Prostate gland (tissue), 2 donors: ENCODE measurements around the gene CFAP46. TPM values are rescaled to one million over a fixed set of nuclear protein-coding genes. Genes with fewer than 3 reads are reported as not detected.

Source experiments
- DNase-seq: peaks from one replicate; pipeline ENCODE4 v3.0.0-alpha.2; 2019; ENCODE audit warnings: low spot score
- H3K27ac ChIP-seq, 2 donors: fragments of 200-600 bp; sonication (generic); 2 replicates each; pipeline ENCODE4 v1.5.1; 2017 to 2019
- H3K27me3 ChIP-seq: fragments of 200-600 bp; sonication (generic); replicated peaks from 2 replicates; pipeline ENCODE4 v1.5.1; 2019; ENCODE audit not compliant: insufficient read depth
- H3K36me3 ChIP-seq, 2 donors: fragments of 200-600 bp; sonication (generic); 1 replicate in 1 of 2; 2 replicates in 1 of 2; pipeline versions ENCODE4 v1.5.1 to v1.8.1; 2017 to 2019
- H3K4me1 ChIP-seq: fragments of 200-600 bp; sonication (generic); replicated peaks from 2 replicates; pipeline ENCODE4 v1.5.1; 2019
- H3K4me3 ChIP-seq, 2 donors: fragments of 200-600 bp; sonication (generic); 2 replicates each; pipeline ENCODE4 v1.5.1; 2017 to 2019
- H3K9me3 ChIP-seq: fragments of 200-600 bp; sonication (generic); 2 replicates; pipeline ENCODE4 v1.5.1; 2017
- CTCF ChIP-seq, 4 experiments: fragments of 200-600 bp in 2 of 4; fragments of 450-650 bp in 2 of 4; sonication (generic) in 2 of 4; IDR thresholded peaks; 1 replicate in 3 of 4; 2 replicates in 1 of 4; pipeline ENCODE4 v1.5.1; 2016 to 2019; ENCODE audit warnings: antibody characterized with exemption in 4 of 4, mild to moderate bottlenecking in 2 of 4, moderate library complexity in 2 of 4
- POLR2A ChIP-seq: fragments of 450-650 bp; IDR thresholded peaks from one replicate; pipeline ENCODE4 v1.6.1; 2016; ENCODE audit warnings: antibody characterized with exemption, mild to moderate bottlenecking
- POLR2AphosphoS5 ChIP-seq: sonication (generic); formaldehyde crosslinking; IDR thresholded peaks from one replicate; pipeline ENCODE4 v1.6.1; 2017; ENCODE audit warnings: antibody characterized with exemption
- WGBS: methylation state at CpG from one replicate; pipeline ENCODE4 v1.1.5; 2018; 5-methylcytosine and 5-hydroxymethylcytosine counted together
- intact Hi-C: fragments of 100-400 bp; cut with DNase I; formaldehyde crosslinking; loops from one replicate; pipeline ENCODE4 v1.14.2; 2022
- total RNA-seq, 2 donors: library from RNA; depleted of rRNA; stranded (reverse); fragments of >200 nt; gene quantifications; one replicate each; pipeline ENCODE4 v1.1.0, GENCODE V29; 2016

CFAP46 gene
- total RNA-seq, 2 donors from 2014 or later = 1.4 to 9.3 TPM

- no peak for DNase-seq
- intact Hi-C loops = no loop called here
- no peak overlapping the region for H3K4me3 ChIP-seq
- H3K27ac ChIP-seq = no peak overlapping the region
- TF ChIP-seq CTCF (IDR thresholded peaks at IDR 0.05) = no peak
- no peaks in the 10 kb centered on the region for H3K9me3 ChIP-seq
- peaks cover 6% of the 10 kb centered on the region for H3K27me3 ChIP-seq
- WGBS = 85% methylated on average over 24 of the region's 24 CpGs
- H3K4me1 ChIP-seq = no peaks in the 10 kb centered on the region
- no peaks in the 10 kb centered on the region for H3K36me3 ChIP-seq
Measured at GRCh38 chr10:132840698-132841614, 101.4 kb downstream of the CFAP46 start.

- no peak overlapping the region for H3K4me3 ChIP-seq
- TF ChIP-seq POLR2A (no peak), CTCF (IDR thresholded peaks at IDR 0.05) (no peak)
- H3K27ac ChIP-seq = no peak overlapping the region
- DNase-seq = no peak
- peaks cover 13% of the 10 kb centered on the region for H3K27me3 ChIP-seq
- no peaks in the 10 kb centered on the region for H3K9me3 ChIP-seq
- no peaks in the 10 kb centered on the region for H3K4me1 ChIP-seq
- WGBS = 87% methylated on average over 13 of the region's 13 CpGs
- intact Hi-C loops = loop anchor here (5.0 to 10.0 kb wide), 2 partner anchors 286 to 478 kb away; no protein-coding TSS in a partner anchor
- H3K36me3 ChIP-seq = no peaks in the 10 kb centered on the region
Measured at GRCh38 chr10:132839061-132839460, 103.3 kb downstream of the CFAP46 start.

- Histone ChIP-seq H3K4me1 (no peaks in the 10 kb centered on the region), H3K4me3 (no peak overlapping the region), H3K9me3 (no peaks in the 10 kb centered on the region), H3K36me3 (no peaks in the 10 kb centered on the region), H3K27me3 (peaks cover 18% of the 10 kb centered on the region), H3K27ac (no peak overlapping the region)
- DNase-seq = no peak
- TF ChIP-seq CTCF (IDR thresholded peaks at IDR 0.05) = no peak
- no peak for TF ChIP-seq POLR2AphosphoS5
- TF ChIP-seq POLR2A = no peak
- intact Hi-C loops = loop anchor here (5.0 to 10.0 kb wide), 2 partner anchors 286 to 479 kb away; no protein-coding TSS in a partner anchor
- WGBS = 85% methylated on average over 20 of the region's 21 CpGs
Measured at GRCh38 chr10:132838346-132838970, 103.9 kb downstream of the CFAP46 start.

- DNase-seq = no peak
- H3K9me3 ChIP-seq = no peaks in the 10 kb centered on the region
- H3K4me3 ChIP-seq = no peak overlapping the region
- H3K36me3 ChIP-seq = no peaks in the 10 kb centered on the region
- intact Hi-C loops = loop anchor here (5.0 to 10.0 kb wide), 2 partner anchors 287 to 479 kb away; no protein-coding TSS in a partner anchor
- peaks cover 19% of the 10 kb centered on the region for H3K27me3 ChIP-seq
- no peak overlapping the region for H3K27ac ChIP-seq
- H3K4me1 ChIP-seq = no peaks in the 10 kb centered on the region
- 78% methylated on average over 21 of the region's 21 CpGs for WGBS
- no peak for TF ChIP-seq CTCF (IDR thresholded peaks at IDR 0.05)
- no peak for TF ChIP-seq POLR2A
- TF ChIP-seq POLR2AphosphoS5 = no peak
Measured at GRCh38 chr10:132837905-132838304, 104.5 kb downstream of the CFAP46 start.
